ENCODE results near the gene BMX.

GRCh38 chrX:15530318-15530717 is 29.7 kb downstream of the BMX start:
- no peak for TF ChIP-seq POLR2A (IDR thresholded peaks at IDR 0.05; ENCODE audit: low read depth, low read length)
- TF ChIP-seq POLR2AphosphoS5 (IDR thresholded peaks at IDR 0.05; ENCODE audit: low read depth, low read length): no peak
- no peak for TF ChIP-seq TAF1 (IDR thresholded peaks at IDR 0.05; ENCODE audit: borderline replicate concordance, low read depth, low read length)
